Measurements from ENCODE around the gene MBP. TPM values are rescaled to one million over a fixed set of nuclear protein-coding genes. Genes with fewer than 3 reads are reported as not detected.

Gene MBP
- total and polyA plus RNA-seq, 10 of the 15 experiments (the other 5 are each of a cell fraction or from before 2014, with no cell fraction given): 12.2 to 67.8 (median 42.1) TPM

DNA sequence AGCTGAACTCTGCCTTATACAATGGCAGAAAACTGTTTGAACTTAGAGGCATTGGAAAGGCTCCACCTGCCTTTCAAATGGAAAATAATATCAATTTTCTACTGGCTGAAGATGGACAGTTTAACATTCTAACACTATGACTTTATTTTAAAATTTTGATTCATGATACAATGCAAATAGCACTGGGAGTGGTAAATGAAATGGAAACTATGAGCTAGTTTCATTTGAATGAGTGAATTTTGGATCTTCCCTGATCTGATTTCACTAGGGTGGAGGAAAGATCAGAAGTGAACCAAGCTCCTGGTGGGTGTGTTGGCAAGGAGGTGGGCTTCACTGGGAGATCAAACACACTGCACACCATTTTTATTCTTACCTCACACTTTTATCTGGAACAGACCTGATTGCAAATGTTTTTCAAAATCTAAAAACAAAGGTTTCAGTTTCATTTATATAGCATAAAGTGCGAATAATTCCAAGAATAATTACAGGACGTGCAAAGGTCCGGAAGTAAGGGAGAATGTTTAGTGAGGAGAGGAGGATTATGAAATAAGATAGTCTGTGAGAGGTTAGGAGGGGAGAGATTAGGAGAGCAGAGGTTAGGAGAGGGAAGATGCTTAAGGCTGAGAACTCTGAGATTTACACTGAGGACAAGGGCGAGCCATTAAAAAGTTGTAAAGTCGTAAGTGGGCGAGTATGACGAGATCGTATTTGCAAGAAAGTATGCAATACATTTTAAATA lies 18.6 kb upstream of the MBP start:
- intact Hi-C loops (cut with micrococcal nuclease; ENCODE audit: unreplicated experiment) (no loop called here), in situ Hi-C loops (cut with MboI) (no loop called here)
- peaks cover 12% of the 10 kb centered on the region for H3K4me1 ChIP-seq (ENCODE audit: control insufficient read depth, insufficient read depth, low read length)
- no peaks in the 10 kb centered on the region for H3K27me3 ChIP-seq (replicated peaks in 1 of 2; ENCODE audit: control insufficient read depth in 2 of 2, insufficient read depth in 2 of 2, low read length in 1 of 2)
- H3K79me2 ChIP-seq (ENCODE audit: control insufficient read depth, insufficient read depth, low read length): no peaks in the 10 kb centered on the region
- H3K9ac ChIP-seq (ENCODE audit: control insufficient read depth, insufficient read depth, low read length): no peak overlapping the region
- BruUV-seq (replicated peaks): no TSS peak
- ChIA-PET CTCF (interaction anchor here (1.8 kb wide), 1 partner anchor 17 kb away, joined by 3 read pairs; no protein-coding TSS in a partner anchor), SMC1A (ENCODE audit: uncharacterized antibody, unreplicated experiment) (interaction anchor here (1.0 to 1.4 kb wide), 2 partner anchors 27 to 45 kb away, joined by 4 read pairs; no protein-coding TSS in a partner anchor), RAD21 (ENCODE audit: unreplicated experiment) (interaction anchor here (2.1 kb wide), 1 partner anchor 61 kb away, joined by 4 read pairs; no protein-coding TSS in a partner anchor), POLR2A (no interaction called here)
- no peak overlapping the region for H3K27ac ChIP-seq (ENCODE audit: control insufficient read depth, insufficient read depth)
- no peak for ATAC-seq
- no peaks in the 10 kb centered on the region for H3K36me3 ChIP-seq (ENCODE audit: control insufficient read depth in 2 of 2, insufficient read depth in 2 of 2, low read length in 1 of 2)
- DNase-seq (ENCODE audit: low read depth, low spot score): no peak
- peak; percentile 52 for FAIRE-seq
- 17% methylated on average over 8 of the region's 8 CpGs for WGBS (ENCODE audit: insufficient coverage, insufficient replicate concordance, low lambda C conversion rate, missing lambda C conversion rate)
- H3K4me2 ChIP-seq (ENCODE audit: control insufficient read depth, insufficient read depth): peak overlapping the region; percentile 72
- no peak overlapping the region for H3K4me3 ChIP-seq
- H4K20me1 ChIP-seq (ENCODE audit: control insufficient read depth, insufficient read depth): no peaks in the 10 kb centered on the region
- H3K9me3 ChIP-seq (replicated peaks; ENCODE audit: control insufficient read depth, insufficient read depth, low read length): no peaks in the 10 kb centered on the region
- H2AFZ ChIP-seq (ENCODE audit: control insufficient read depth, low read depth, low read length): no peak overlapping the region
- TF ChIP-seq ZBED1 (IDR thresholded peaks at IDR 0.05; ENCODE audit: borderline replicate concordance): no peak
- no peak for TF ChIP-seq ZNF217 (IDR thresholded peaks at IDR 0.05)
- TF ChIP-seq, protein P1, sequence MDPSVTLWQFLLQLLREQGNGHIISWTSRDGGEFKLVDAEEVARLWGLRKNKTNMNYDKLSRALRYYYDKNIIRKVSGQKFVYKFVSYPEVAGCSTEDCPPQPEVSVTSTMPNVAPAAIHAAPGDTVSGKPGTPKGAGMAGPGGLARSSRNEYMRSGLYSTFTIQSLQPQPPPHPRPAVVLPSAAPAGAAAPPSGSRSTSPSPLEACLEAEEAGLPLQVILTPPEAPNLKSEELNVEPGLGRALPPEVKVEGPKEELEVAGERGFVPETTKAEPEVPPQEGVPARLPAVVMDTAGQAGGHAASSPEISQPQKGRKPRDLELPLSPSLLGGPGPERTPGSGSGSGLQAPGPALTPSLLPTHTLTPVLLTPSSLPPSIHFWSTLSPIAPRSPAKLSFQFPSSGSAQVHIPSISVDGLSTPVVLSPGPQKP (IDR thresholded peaks at IDR 0.05; ENCODE audit: low read depth, low read length): no peak
- TF ChIP-seq EED (IDR thresholded peaks at IDR 0.05; ENCODE audit: low read depth): no peak
- TF ChIP-seq MEF2A (IDR thresholded peaks at IDR 0.05; ENCODE audit: insufficient read depth, low read depth, low read length): no peak

Measured in GM12878 (cell line).